Coronary artery (tissue), 2 donors: ENCODE measurements around the gene CRYBB2.

Experiments
- DNase-seq: peaks from one replicate; pipeline ENCODE4 v3.0.0-alpha.2; 2017; ENCODE audit warnings: low spot score
- H3K27ac ChIP-seq, 2 donors: fragments of 200-600 bp; sonication (generic); one replicate each; pipeline ENCODE4 v1.5.1; 2016 to 2019
- H3K4me3 ChIP-seq: fragments of 200-600 bp; sonication (generic); 2 replicates; pipeline ENCODE4 v1.5.1; 2016; ENCODE audit warnings: mild to moderate bottlenecking, moderate library complexity
- CTCF ChIP-seq: fragments of 200-600 bp; sonication (generic); IDR thresholded peaks from one replicate; pipeline ENCODE4 v1.5.1; 2019; ENCODE audit warnings: antibody characterized with exemption

CRYBB2 gene

GRCh38 chr22:25187469-25187868 is 32.0 kb upstream of the CRYBB2 start:
- no peak for TF ChIP-seq CTCF
- no peak for DNase-seq
- H3K4me3 ChIP-seq, result no peak overlapping the region
- no peak overlapping the region for H3K27ac ChIP-seq

- no peak overlapping the region for H3K27ac ChIP-seq
- no peak overlapping the region for H3K4me3 ChIP-seq
- no peak for TF ChIP-seq CTCF
- DNase-seq, result no peak
Observed at GRCh38 chr22:25192406-25192805, 27.0 kb upstream of the CRYBB2 start.

GRCh38 chr22:25193130-25193529 is 26.3 kb upstream of the CRYBB2 start:
- H3K27ac ChIP-seq, result no peak overlapping the region
- H3K4me3 ChIP-seq, result no peak overlapping the region
- no peak for TF ChIP-seq CTCF
- no peak for DNase-seq

GRCh38 chr22:25193548-25193947 is 25.9 kb upstream of the CRYBB2 start:
- Histone ChIP-seq H3K27ac (no peak overlapping the region), H3K4me3 (no peak overlapping the region)
- no peak for DNase-seq
- no peak for TF ChIP-seq CTCF

- TF ChIP-seq CTCF, result no peak
- no peak overlapping the region for H3K4me3 ChIP-seq
- no peak for DNase-seq
- H3K27ac ChIP-seq, result no peak overlapping the region
Observed at GRCh38 chr22:25196326-25196725, 23.1 kb upstream of the CRYBB2 start.

- no peak for TF ChIP-seq CTCF
- no peak overlapping the region for H3K27ac ChIP-seq
- no peak for DNase-seq
- H3K4me3 ChIP-seq, result no peak overlapping the region
Observed at GRCh38 chr22:25197340-25197739, 22.1 kb upstream of the CRYBB2 start.

GRCh38 chr22:25199731-25200520 is 19.5 kb upstream of the CRYBB2 start, which contains the start of gene CRYBB3:
Gene CRYBB3, plus strand, starts transcription at chr22:25199858. Its CDS starts 1,539 bp downstream, at chr22:25201397.
- no peak for DNase-seq
- no peak for TF ChIP-seq CTCF
- Histone ChIP-seq H3K27ac (no peak within 1 kb of the TSS), H3K4me3 (no peak within 1 kb of the TSS)
